CD4-positive, alpha-beta T cell treated with Interleukin-6 at 100 ng/mL for 8 hours (primary cell): Measurements from ENCODE around the gene TDRD12.
"Not testable (repeated sequence)": the region's sequence is repeated elsewhere in the genome, so short reads cannot be mapped to it uniquely, and the experiment has no call there.

ENCODE experiments used
- DNase-seq: peaks from one replicate; pipeline ENCODE4 v3.0.0-alpha.2; 2020; ENCODE audit warnings: mixed read lengths, low spot score

The TDRD12 gene

GRCh38 chr19:32748497-32748896, 28.9 kb downstream of the TDRD12 start:
- DNase-seq = no peak

GRCh38 chr19:32748948-32749347, 29.4 kb downstream of the TDRD12 start:
- no peak for DNase-seq

DNA sequence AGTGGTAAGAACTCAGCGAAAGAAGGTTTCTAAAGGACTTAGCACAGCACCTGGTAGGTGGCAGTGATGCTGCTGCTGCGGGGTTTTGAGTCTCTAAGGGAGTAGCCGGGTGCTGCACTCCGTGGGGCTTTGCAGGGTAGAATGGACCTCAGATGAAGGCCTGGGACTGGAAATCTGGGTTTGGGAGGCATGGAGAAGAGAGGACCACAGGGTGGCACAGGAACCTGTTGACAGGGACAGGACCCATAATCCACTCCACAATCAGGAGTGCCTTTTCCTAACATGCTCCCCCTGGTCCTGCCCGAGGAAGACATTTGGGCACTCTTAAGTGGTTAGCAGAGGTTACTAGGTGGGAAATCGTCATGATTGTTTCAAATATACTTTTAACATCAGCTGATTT, 29.8 kb downstream of the TDRD12 start:
- no peak for DNase-seq

DNA sequence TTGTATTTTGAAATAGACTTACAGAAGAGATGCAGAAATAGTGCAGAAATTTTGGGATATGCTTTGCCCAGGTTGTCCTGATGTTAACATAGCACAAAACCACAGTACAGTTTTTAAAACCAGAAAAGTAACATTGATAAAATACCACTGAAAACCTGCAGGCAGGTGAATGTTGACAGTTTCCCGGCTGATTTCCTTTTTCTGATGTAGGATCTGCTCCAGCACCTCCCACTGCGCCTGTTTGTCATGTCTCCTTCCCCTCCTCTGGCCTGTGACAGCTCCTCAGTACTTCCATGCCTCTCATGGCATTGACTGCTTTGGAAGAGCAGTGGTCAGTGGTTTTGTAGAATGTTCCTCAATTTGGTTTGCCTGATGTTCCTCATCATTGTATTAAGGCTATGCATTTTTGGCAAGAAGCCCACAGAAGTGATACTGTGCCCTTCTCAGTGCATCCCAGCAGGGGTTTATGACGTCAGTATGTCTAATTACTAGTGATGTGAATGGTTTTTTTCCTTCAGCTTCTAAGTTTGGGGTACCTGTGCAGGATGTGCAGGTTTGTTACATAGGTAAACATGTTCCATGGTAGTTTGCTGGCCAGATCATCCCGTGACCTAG, 31.0 kb downstream of the TDRD12 start:
- no peak for DNase-seq

GRCh38 chr19:32751066-32751465, 31.5 kb downstream of the TDRD12 start:
- no peak for DNase-seq

DNA sequence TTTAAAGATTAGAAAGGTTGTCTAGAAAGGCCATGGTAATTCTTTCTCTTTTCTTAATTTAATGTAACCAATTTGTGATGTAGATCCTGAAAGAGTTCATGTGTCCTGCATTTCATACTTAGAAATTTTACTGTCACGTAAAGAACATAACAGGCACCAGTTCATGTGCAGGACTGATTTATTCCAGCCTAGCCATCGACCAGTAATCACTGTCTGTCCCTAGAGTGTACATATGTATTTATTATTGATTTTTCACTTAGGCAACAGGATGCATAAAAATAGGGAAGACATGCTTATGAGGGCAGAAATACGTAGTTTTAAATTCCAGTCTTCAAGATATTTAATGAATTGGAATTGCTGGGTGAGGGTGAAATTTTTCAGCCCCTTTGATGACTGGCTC, 37.6 kb downstream of the TDRD12 start:
- no peak for DNase-seq

DNA sequence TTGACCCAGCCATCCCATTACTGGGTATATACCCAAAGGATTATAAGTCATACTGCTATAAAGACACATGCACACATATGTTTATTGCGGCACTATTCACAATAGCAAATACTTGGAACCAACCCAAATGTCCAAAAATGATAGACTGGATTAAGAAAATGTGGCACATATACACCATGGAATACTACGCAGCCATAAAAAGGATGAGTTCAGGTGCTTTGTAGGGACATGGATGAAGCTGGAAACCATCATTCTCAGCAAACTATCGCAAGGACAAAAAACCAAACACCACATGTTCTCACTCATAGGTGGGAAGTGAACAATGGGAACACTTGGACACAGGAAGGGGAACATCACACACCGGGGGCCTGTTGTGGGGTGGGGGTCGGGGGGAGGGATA, 45.8 kb downstream of the TDRD12 start:
- DNase-seq = not testable (repeated sequence)

DNA sequence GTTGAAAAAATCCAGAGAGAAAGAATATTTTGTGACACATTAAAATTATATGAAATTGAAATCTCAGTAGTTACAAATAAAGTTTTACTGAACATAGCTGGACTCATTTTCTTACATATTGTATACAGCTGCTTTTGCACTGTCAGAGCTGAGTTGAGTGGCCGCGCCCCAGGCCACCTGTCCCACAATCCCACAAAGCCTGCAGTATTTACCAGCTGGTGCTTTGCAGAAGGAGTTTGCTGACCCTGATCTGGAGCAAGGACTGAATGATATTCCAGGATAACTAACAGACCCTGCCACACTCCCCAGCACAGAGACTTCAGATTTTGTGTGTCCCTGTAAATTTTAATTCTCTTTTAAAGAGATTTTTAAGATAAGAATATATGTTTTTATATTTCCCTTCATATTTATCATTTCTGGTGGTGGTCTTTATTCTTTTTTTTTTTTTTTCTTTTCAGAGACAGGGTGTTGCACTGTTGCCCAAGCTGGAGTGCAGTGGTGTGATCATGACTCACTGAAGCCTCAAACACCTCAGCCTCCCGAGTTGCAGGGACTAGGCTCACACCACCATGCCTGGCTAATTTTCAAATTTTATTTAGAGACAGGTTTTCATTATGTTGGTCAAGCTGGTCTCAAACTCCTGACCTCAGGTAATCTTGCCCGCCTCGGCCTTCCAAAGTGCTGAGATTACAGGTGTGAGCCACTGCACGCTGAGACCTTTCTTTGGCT, 48.5 kb downstream of the TDRD12 start:
- DNase-seq = no peak

DNA sequence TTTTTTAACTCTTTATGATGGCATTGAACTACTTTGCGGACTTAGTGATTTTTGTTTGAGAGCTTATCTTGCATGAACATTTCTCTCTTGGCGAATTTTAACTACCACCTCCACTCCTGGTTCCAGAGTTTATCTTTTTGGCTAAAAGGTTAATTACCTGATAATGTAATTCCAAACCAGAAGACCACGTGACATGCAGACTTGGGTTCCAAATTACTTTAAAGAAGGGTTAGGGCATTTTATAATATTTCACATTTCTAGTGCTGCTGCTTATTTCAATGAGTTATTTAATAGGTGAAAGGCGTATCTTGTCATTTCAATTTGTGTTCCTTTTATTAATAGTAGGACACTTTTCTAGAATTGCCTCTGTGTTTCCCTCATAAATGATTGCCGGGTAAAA, 52.0 kb downstream of the TDRD12 start:
- no peak for DNase-seq

DNA sequence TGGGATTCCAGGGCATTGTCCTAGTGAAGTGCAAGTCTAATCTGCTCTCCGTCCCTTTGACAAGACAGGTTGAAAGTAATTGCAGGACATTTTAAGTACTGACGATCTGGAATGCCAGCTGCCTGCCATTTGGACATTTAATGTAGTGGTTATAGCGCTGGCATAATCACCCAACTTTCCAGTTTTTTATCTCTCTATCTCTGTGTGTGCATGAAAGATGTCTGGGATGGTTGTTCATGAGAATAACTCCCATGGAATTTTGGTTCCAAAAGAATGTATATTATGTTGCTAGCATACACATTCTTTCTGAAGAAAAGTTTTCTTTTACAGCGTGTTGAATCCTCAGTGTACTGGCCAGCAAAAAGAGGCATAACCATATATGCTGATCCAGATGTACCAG, 53.6 kb downstream of the TDRD12 start:
- no peak for DNase-seq

DNA sequence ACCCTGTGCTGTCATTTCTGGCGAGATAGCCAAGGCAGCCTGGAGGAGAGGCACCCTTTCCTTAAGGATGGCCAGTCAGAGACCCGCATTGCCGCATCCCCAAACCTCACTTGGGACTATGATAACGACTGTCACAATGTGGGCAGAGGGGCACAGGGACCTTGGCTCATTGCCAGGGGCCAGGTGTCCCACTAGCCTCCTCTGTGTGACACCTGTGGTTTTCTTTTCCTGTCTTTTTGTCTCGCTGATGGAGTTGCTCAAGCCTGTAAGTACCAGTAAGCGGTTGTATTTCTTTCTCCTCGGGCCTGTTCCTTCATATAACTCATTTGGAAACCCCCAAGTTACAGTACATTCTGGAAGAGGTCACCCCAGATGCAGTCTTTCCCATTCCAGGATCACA, 59.5 kb downstream of the TDRD12 start:
- DNase-seq = no peak

DNA sequence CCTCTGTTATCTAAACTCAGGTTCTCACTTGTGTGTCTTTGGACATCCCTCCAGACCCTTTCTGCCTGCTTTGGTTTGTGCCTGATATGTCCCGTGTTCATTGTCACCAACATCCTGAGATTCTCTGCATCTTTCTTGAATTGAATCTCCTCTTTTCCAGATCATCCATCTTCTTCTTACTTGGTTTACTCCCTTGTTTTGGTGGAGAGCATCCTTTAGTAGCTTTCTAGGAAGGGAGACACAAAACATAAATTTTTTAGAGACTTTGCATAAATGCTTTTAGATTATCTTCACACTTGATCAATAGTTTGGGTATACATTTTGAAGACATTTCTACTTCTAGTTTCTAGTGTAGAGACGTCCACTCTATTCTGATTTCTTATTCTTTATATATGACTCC, 61.7 kb downstream of the TDRD12 start:
- DNase-seq = no peak

DNA sequence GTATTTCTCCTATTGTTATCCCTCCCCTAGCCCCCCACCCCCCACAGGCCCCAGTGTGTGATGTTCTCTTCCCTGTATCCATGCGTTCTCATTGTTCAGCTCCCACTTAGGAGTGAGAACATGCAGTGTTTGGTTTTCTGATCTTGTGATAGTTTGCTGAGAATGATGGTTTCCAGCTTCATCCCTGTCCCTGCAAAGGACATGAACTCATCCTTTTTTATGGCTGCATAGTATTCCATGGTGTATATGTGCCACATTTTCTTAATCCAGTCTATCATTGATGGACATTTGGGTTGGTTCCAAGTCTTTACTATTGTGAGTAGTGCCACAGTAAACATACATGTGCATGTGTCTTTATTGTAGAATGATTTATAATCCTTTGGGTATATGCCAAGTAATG, 62.5 kb downstream of the TDRD12 start:
- not testable (repeated sequence) for DNase-seq

DNA sequence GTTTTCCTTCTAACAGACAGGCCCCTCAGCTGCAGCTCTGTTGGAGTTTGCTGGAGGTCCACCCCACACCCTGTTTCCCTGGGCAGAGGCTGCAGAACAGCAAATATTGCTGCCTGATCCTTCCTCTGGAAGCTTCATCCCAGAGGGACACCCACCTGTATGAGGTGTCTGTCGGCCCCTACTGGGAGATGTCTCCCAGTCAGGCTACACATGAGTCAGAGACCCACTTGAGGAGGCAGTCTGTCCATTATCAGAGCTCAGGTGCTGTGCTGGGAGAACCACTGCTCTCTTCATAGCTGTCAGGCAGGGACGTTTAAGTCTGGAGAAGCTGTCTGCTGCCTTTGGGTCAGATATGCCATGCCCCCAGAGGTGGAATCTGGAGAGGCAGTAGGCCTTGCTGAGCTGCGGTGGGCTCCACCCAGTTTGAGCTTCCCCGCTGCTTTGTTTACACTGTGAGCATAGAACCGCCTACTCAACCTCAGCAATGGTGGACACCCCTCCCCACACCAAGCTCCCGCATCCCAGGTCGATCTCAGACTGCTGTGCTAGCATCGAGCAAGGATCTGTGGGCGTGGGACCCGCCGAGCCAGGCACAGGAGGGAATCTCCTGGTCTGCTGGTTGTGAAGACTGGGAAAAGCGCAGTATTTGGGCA, 67.7 kb downstream of the TDRD12 start:
- DNase-seq = not testable (repeated sequence)

GRCh38 chr19:32787895-32788294, 68.3 kb downstream of the TDRD12 start:
- not testable (repeated sequence) for DNase-seq

DNA sequence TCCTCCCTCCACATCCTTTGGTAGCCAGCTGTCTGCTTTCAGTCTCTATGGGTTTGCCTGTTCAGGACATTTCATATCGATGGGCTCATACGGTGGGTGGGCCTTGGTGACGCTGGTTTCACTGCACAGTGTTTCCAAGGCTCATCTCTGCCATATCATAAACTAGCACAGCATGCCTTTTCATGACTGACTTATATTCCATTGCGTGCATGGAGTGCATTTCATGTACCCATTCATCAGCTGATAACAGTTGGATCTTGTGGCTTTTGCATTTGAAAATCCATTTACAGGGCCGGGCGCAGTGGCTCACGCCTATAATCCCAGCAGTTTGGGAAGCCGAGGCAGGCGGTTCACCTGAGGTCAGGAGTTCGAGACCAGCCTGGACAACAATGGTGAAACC, 69.9 kb downstream of the TDRD12 start:
- no peak for DNase-seq

GRCh38 chr19:32798201-32798600, 78.6 kb downstream of the TDRD12 start:
- DNase-seq = no peak

- DNase-seq = no peak
These were observed 80.6 kb downstream of the TDRD12 start for GRCh38 chr19:32800191-32800590.

DNA sequence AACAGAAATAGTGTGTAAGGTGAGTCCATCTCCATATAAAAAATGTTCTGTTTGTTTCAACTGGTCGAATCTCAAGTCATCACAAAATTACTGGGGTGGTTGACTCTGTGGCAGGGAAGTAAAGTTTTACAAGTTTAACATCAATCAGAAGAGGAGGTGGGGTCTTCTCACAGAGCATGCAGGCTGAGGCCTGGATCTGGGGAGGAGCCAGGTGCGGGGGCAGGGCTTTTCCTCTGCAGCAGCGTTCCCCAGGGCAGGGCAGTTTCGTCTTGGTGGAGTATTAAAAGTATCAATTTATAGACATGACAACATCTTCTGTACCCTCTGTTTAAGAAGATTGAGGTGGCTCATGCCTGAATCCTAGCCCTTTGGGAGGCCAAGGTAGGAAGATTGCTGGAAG, 81.2 kb downstream of the TDRD12 start:
- DNase-seq = no peak

DNA sequence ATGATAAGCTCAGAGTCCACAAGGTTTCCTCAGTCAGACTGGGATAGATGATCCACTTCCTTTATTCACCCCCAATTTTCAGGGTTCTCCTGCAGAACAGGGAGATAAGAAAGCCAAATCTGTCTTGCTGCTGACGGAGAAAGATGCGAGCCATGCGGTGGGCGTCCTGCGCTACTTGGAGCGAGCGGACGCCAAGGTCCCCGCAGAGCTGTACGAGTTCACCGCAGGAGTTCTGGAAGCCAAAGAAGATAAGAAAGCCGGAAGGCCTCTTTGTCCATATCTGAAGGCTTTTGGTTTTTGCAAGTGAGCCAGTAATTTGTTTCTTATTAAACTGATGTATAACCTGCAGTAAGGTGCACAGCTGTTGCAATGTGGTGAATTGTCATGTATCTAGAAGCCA, 83.3 kb downstream of the TDRD12 start:
- DNase-seq = no peak

DNA sequence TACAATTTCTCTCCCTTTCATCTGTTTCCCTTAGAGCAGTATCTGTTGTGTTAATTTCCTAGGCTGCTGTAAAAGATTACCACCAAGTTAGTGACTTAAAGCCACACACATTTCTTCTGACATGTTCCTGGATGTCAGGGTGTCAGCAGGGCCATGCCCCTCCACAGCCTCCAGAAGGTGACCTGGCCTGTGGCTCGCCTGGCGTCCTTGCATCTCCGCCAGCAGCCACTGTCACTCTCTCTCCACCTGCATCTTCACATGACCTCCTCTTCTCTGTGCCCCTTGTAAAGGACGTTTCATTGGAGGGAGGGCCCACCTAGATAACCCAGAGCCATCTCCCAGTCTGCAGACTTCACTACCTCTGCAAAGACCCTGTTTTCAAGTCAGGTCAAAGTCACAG, 88.7 kb downstream of the TDRD12 start:
- no peak for DNase-seq

- DNase-seq = no peak
These were observed 89.7 kb downstream of the TDRD12 start for GRCh38 chr19:32809254-32809653.

- DNase-seq = no peak
These were observed 90.2 kb downstream of the TDRD12 start for GRCh38 chr19:32809754-32810153.

DNA sequence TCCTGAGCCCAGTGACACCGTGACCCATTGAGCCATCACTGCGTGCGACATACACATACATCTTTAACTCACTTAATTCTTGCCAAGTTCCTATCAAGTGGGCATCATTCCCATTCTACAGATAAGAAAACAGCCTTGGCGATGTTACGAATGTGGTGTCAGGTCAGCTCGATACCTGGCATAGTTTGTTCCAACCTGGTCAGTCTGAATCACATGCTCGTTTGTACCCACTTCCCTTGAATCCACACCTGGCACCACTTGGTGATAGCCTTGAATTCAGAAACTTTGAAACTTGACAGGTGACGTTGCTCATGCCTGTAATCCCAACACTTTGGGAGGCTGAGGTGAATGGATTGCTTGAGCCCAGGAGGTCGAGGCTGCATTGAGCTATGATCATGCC, 90.9 kb downstream of the TDRD12 start:
- DNase-seq = no peak
